ENCODE results near the gene CSF2. TPM values are rescaled to one million over a fixed set of nuclear protein-coding genes. Genes with fewer than 3 reads are reported as not detected.

The CSF2 gene
- total RNA-seq, 1 experiment from 2014 or later: not detected

- no peaks in the 10 kb centered on the region for H3K27me3 ChIP-seq (ENCODE audit: control insufficient read depth, insufficient read depth, low read length)
- ChIA-PET POLR2A (no interaction called here), CTCF (no interaction called here)
- H3K27ac ChIP-seq (ENCODE audit: low read length): no peak overlapping the region
- H3K36me3 ChIP-seq (ENCODE audit: control insufficient read depth, insufficient read depth, low read length): no peaks in the 10 kb centered on the region
- no peak overlapping the region for H3K4me3 ChIP-seq (ENCODE audit: low read depth in 2 of 2, low read length in 2 of 2)
- in situ Hi-C loops (cut with HindIII; ENCODE audit: low pct_unique_long_range_greater_than_20kb, low sequenced_read_pairs): no loop called here
- DNase-seq (ENCODE audit: low read depth, low spot score) (no peak), ATAC-seq (no peak)
- H3K9me3 ChIP-seq (ENCODE audit: control insufficient read depth, insufficient read depth, low read depth, low read length): no peaks in the 10 kb centered on the region
- BruUV-seq (replicated peaks): no TSS peak
- no peaks in the 10 kb centered on the region for H3K4me1 ChIP-seq (ENCODE audit: control insufficient read depth, insufficient read depth, low read length)
- intact Hi-C loops (cut with micrococcal nuclease; ENCODE audit: unreplicated experiment): no loop called here
- TF ChIP-seq REST (IDR thresholded peaks at IDR 0.05; ENCODE audit: insufficient read depth in 1 of 2, low read depth in 2 of 2, low read length in 1 of 2): no peak
Observed at GRCh38 chr5:132085686-132086085, 12.1 kb downstream of the CSF2 start.

- DNase-seq (ENCODE audit: low read depth, low spot score) (no peak), ATAC-seq (peak; percentile 79)
- Histone ChIP-seq H3K27ac (ENCODE audit: low read length) (no peak overlapping the region), H3K9me3 (ENCODE audit: control insufficient read depth, insufficient read depth, low read depth, low read length) (no peaks in the 10 kb centered on the region), H3K4me1 (ENCODE audit: control insufficient read depth, insufficient read depth, low read length) (no peaks in the 10 kb centered on the region), H3K27me3 (ENCODE audit: control insufficient read depth, insufficient read depth, low read length) (no peaks in the 10 kb centered on the region), H3K4me3 (ENCODE audit: low read depth in 2 of 2, low read length in 2 of 2) (no peak overlapping the region), H3K36me3 (ENCODE audit: control insufficient read depth, insufficient read depth, low read length) (no peaks in the 10 kb centered on the region)
- no TSS peak for BruUV-seq (replicated peaks)
- in situ Hi-C loops (cut with HindIII; ENCODE audit: low pct_unique_long_range_greater_than_20kb, low sequenced_read_pairs): no loop called here
- intact Hi-C loops (cut with micrococcal nuclease; ENCODE audit: unreplicated experiment): no loop called here
- no peak for TF ChIP-seq TCF7L2 (IDR thresholded peaks at IDR 0.05; ENCODE audit: low read depth, low read length)
- TF ChIP-seq REST (IDR thresholded peaks at IDR 0.05; ENCODE audit: insufficient read depth in 1 of 2, low read depth in 2 of 2, low read length in 1 of 2): no peak
- TF ChIP-seq POLR2AphosphoS5 (IDR thresholded peaks at IDR 0.05; ENCODE audit: low read depth, low read length): no peak
- TF ChIP-seq CTCF (IDR thresholded peaks at IDR 0.05): no peak
- TF ChIP-seq SIN3A (IDR thresholded peaks at IDR 0.05; ENCODE audit: borderline replicate concordance, insufficient read depth, low read depth, low read length): no peak
- CTCF ChIA-PET: no interaction called here
- POLR2A ChIA-PET: no interaction called here
Observed at GRCh38 chr5:132086277-132086794, 12.7 kb downstream of the CSF2 start.

Data from Panc1 (cell line).